RWPE1 (cell line): ENCODE results near the gene ERN1.
"Not testable (repeated sequence)": the region's sequence is repeated elsewhere in the genome, so short reads cannot be mapped to it uniquely, and the experiment has no call there.

Experiments used
- CTCF ChIA-PET: fragments of 350-600 bp; sonication (Branson Sonifier 250); formaldehyde crosslinking; extraction: SDS; loops from one replicate; lab custom pipeline; 2021; lab: Yijun Ruan, JAX
- POLR2A ChIA-PET: fragments of 400-600 bp; formaldehyde crosslinking; extraction: SDS; loops from one replicate; lab custom pipeline; 2020; ENCODE audit warnings: antibody characterized with exemption; ENCODE audit not compliant: low non-redundant PET; lab: Yijun Ruan, JAX
- DNase-seq: peaks from one replicate; pipeline ENCODE4 v3.0.0; 2012; ENCODE audit warnings: low spot score
- H3K27ac ChIP-seq: fragments of 450-650 bp; 2 replicates; pipeline ENCODE4 v1.5.1; 2017
- CTCF ChIP-seq: fragments of 450-650 bp; conservative IDR thresholded peaks from 2 replicates; pipeline ENCODE4 v1.5.1; 2017; ENCODE audit warnings: low read depth, mild to moderate bottlenecking

ERN1 gene

GRCh38 chr17:64022611-64023063 is 107.3 kb downstream of the ERN1 start:
- no peak overlapping the region for H3K27ac ChIP-seq
- no peak for TF ChIP-seq CTCF
- ChIA-PET POLR2A (interaction anchor here (0.6 kb wide), 1 partner anchor 14 kb away, joined by 3 read pairs; no protein-coding TSS in a partner anchor), CTCF (interaction anchor here (0.8 to 1.5 kb wide), 2 partner anchors 103 to 111 kb away, joined by 4 to 8 read pairs; no protein-coding TSS in a partner anchor)
- no peak for DNase-seq

GRCh38 chr17:64020056-64020766 is 109.7 kb downstream of the ERN1 start, which contains the start of gene ICAM2:
Gene ICAM2 (minus strand): TSS chr17:64020633. CDS start chr17:64006691, 13,942 bp downstream.
- H3K27ac ChIP-seq = no peak within 1 kb of the TSS
- no peak for DNase-seq
- POLR2A ChIA-PET = interaction anchor here (0.8 kb wide), 1 partner anchor 125 kb away, joined by 3 read pairs; no protein-coding TSS in a partner anchor
- CTCF ChIA-PET = interaction anchor here (0.6 to 1.4 kb wide), 4 partner anchors 8 to 263 kb away, joined by 3 to 4 read pairs (median 4); no protein-coding TSS in a partner anchor
- no peak for TF ChIP-seq CTCF

- not testable (repeated sequence) for H3K27ac ChIP-seq, DNase-seq
- ChIA-PET CTCF (interaction anchor here (1.0 to 1.4 kb wide), 3 partner anchors 9 to 114 kb away, joined by 3 to 4 read pairs (median 4); no protein-coding TSS in a partner anchor), POLR2A (interaction anchor here (0.7 to 0.8 kb wide), 2 partner anchors 103 to 126 kb away, joined by 3 read pairs; no protein-coding TSS in a partner anchor)
Observed at GRCh38 chr17:64019551-64019961, 110.4 kb downstream of the ERN1 start.

- CTCF ChIA-PET = interaction anchor here (0.6 to 1.0 kb wide), 4 partner anchors 8 to 182 kb away, joined by 3 to 7 read pairs (median 4); no protein-coding TSS in a partner anchor
- H3K27ac ChIP-seq = no peak overlapping the region
- no peak; the same call in 1 of the 2 replicates for TF ChIP-seq CTCF
- no peak for DNase-seq
- POLR2A ChIA-PET = no interaction called here
Observed at GRCh38 chr17:64017381-64017980, 112.5 kb downstream of the ERN1 start.

- H3K27ac ChIP-seq = no peak overlapping the region
- CTCF ChIA-PET = interaction anchor here (0.7 to 1.1 kb wide), 4 partner anchors 9 to 118 kb away, joined by 3 to 7 read pairs (median 4); no protein-coding TSS in a partner anchor
- POLR2A ChIA-PET = no interaction called here
- DNase-seq = no peak
- no peak for TF ChIP-seq CTCF
Observed at GRCh38 chr17:64016974-64017373, 113.0 kb downstream of the ERN1 start.

- no peak overlapping the region for H3K27ac ChIP-seq
- no peak for TF ChIP-seq CTCF
- CTCF ChIA-PET = interaction anchor here (0.6 to 1.1 kb wide), 5 partner anchors 10 to 105 kb away, joined by 3 to 7 read pairs (median 3); no protein-coding TSS in a partner anchor
- POLR2A ChIA-PET = no interaction called here
- DNase-seq = no peak
Observed at GRCh38 chr17:64016231-64016784, 113.6 kb downstream of the ERN1 start.
